ENCODE data around the gene DSE. TPM values are rescaled to one million over a fixed set of nuclear protein-coding genes. Genes with fewer than 3 reads are reported as not detected.

The DSE gene
- 10.4 and 20.0 TPM in 2 replicates for total RNA-seq

GRCh38 chr6:116370760-116371119 is at the start of gene DSE:
Gene DSE (plus strand): TSS chr6:116370947. CDS start chr6:116399251, 28,304 bp downstream.

GRCh38 chr6:116461331-116461931 is 90.7 kb downstream of the DSE start, which contains the start of gene CALHM6:
Gene CALHM6 (plus strand): TSS chr6:116461375. CDS start chr6:116461930, 555 bp downstream.

Other genes starting within 250 kb of the DSE start
- not detected in 2 replicates for gene COL10A1, start 244.8 kb upstream of the DSE start, total RNA-seq
- gene TSPYL4, start 116.9 kb upstream of the DSE start, total RNA-seq = 5.7 and 11.0 TPM in 2 replicates
- 51.6 and 62.3 TPM in 2 replicates for gene TSPYL1, start 91.0 kb upstream of the DSE start, total RNA-seq
- 0.50 and 1.3 TPM in 2 replicates for gene CALHM6, start 90.4 kb downstream of the DSE start, total RNA-seq
- gene CALHM5, start 140.7 kb downstream of the DSE start, total RNA-seq = 5.3 and 12.6 TPM in 2 replicates
- gene TRAPPC3L, start 174.7 kb downstream of the DSE start, total RNA-seq = under 0.01 and 0.19 TPM in 2 replicates
- 0.25 and 0.97 TPM in 2 replicates for gene CALHM4, start 182.8 kb downstream of the DSE start, total RNA-seq
- gene RWDD1, start 200.6 kb downstream of the DSE start, total RNA-seq = 13.0 and 16.1 TPM in 2 replicates
- gene RSPH4A, start 245.5 kb downstream of the DSE start, total RNA-seq = 0.16 and 0.31 TPM in 2 replicates